Mammary epithelial cell (primary cell): ENCODE measurements around the gene PBX1.

Experiments used
- CTCF ChIP-seq, 2 donors: IDR thresholded peaks in 1 of 2; conservative IDR thresholded peaks in 1 of 2; 2 replicates each; pipeline ENCODE4 v1.5.1; 2011 to 2012; ENCODE audit warnings: inconsistent platforms in 2 of 2, low read length in 2 of 2, mild to moderate bottlenecking in 2 of 2, control low read depth in 1 of 2, low read depth in 1 of 2; ENCODE audit not compliant: insufficient read depth in 1 of 2; ENCODE audit errors: extremely low read depth in 1 of 2
- EZH2 ChIP-seq: IDR thresholded peaks from 2 replicates; pipeline ENCODE4 v1.6.1; 2012; ENCODE audit warnings: low read length, inconsistent platforms, borderline replicate concordance

- TF ChIP-seq CTCF (conservative IDR thresholded peaks at IDR 0.05 in 1 of 2, IDR thresholded peaks at IDR 0.05 in 1 of 2; ENCODE audit: extremely low read depth in 1 of 2, insufficient read depth in 1 of 2, low read depth in 1 of 2, low read length in 2 of 2): no peak
- no peak for TF ChIP-seq EZH2
These were observed 85.3 kb downstream of the PBX1 start for GRCh38 chr1:164644268-164644667.
